DMS153 treated with DMSO at 0.1 percent for 48 hours (cell line): Measurements from ENCODE around the gene XPNPEP2.

ENCODE experiments used
- DNase-seq: peaks from one replicate; lab custom pipeline; 2025; ENCODE audit not compliant: unreplicated experiment; lab: John Stamatoyannopoulos, UW

Gene XPNPEP2

DNA sequence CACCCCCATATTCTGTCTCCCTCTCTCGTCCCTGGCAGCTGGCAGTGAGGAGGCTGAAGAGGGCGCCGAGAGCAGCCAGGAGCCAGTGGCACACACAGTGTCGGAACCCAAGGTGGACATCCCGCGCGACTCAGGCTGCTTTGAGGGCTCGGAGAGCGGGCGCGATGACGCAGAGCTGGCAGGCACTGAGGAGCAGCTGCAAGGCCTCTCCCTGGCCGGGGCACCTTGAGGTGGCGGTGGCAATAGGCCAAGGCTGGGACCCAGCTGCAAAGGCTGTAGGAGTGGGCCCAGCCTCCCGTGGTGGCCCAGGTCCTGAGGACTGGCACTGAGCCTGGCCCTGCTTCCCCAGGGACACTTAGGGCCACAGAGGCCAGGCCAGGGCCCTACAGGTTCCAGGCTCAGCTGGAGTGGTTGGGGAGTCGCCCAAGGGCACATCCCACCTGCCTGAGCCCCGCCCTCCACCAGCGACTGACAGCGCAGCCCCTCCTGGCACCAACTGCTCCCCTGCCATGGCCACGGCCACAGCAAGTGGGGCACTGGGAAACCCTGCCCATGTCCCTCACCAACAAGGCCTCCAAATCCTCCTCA lies 54.9 kb downstream of the XPNPEP2 start:
- DNase-seq = peak; percentile 2

DNA sequence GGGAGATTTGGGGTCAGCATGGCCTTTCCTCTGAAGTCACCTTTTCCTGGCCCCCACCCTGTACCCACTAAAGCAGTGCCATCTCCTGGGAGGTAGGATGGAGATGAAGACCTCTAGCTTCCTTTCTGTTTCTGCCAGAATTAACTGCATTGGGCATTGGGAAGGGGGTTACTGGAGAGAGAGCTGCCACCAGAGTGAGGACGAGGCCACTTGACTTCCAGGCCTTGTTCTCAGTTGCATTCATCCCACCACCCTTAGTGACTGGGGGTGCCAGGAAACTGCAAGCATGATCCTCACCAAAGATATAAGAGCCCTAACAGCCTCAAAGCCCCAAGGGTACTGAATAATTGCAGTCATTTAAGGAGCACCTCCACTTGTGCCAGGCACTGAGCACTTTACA lies 56.8 kb downstream of the XPNPEP2 start:
- DNase-seq = no peak

DNA sequence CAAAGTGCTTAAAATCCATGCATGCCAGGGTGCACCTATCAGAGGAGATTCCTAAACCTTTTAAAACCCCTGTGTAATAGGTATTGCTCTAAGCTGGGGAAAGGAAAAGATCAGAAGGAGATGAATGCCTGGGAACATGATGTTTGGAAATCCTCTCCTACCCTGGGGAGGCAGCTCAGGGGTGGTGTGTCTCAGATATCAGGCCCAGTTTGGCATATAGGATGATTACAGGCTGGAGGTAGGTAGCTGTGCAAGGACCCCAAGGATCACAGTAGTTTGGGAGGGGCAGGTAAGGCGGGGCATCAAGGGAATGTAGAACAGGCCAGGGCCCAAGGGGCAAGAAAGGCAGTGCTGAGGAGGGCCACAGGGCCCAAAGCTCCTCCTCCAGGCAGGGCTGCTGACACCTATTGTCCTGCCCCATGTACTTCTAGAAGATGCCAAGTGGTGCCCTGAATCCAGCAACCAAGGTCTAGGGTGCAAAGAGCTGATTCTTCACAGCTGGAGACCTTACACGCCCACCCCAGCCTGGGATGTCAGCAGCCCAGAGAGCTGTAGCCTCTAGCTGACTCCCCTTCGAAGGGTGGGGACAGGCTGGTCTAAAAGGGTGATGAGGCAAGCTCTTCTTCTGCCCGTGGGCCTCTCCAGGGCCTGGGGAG lies 58.6 kb downstream of the XPNPEP2 start:
- no peak for DNase-seq

DNA sequence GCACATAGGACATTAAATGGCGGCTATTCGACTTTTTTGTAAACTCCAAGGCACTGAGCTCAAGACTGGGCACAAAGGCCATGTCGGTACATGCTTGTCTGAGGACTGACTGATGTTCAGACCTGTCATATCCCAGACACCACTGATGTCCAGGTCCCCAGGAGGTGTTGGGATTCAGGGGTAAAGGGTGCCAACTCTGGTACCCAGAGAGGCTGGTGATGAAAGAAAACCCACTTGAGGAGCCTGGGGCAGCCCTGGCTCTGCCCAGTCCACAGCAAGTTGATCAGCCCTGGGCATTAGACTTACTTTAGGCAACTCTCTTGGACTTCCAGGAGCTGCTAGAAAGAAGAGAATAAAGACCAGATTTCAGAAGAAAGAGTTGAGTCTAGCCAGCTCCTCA lies 59.7 kb downstream of the XPNPEP2 start:
- DNase-seq = no peak

DNA sequence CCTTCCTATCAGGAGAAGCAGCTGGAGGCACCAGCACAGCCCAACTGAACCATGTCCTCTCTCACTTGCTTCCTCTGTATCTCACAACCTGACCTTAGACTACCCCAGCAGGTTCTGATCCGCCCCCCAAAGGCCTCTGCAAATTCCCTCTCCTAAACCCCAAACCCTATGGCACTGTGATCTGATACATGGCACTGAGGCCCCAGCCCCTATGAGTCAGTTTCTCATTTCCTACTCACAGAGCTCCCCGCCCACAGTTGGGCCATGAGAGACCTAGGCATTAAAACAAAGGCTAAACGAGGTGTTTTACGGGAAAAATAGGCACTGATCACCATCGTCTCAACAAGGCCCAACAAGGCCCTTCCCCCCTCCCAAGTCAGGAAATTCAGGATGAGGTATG lies 60.1 kb downstream of the XPNPEP2 start:
- DNase-seq = no peak

DNA sequence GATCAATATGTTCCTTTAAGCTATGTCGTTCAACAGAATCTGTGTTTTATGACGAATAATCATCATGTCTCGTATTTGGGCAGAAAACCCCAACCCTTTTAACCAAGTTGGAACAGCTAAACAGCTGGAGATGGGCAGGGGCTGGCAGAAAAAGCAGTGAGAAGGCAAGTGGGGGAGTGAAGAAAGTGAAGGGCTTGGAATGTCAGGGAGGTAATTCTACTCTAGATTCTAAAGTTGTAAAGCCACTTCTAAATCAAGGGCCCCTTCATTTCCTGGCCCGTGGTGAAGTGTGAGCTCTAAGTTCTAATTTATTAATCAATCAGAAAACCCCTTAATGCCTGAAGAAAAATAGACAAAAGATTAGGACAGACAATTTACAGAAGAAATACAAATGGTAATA lies 61.4 kb downstream of the XPNPEP2 start:
- no peak for DNase-seq

DNA sequence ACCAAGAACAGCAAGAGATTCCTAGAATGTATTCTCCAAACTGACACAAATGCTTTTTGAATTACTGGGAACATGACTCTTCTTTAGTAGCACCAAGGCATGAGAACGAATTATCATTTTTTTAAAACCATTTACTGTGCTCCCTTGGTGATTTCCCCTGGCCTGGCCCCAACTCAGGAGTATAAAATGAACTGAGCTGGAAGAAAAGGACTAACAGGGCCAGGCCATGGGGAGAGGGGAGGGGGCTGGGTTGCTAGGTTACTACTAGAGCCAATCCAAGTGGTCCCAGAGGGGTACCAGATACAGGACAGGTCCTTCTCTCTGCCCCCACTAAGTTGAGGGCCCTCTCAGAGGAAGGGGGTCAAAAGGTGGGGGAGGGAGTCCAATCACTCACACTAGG lies 64.1 kb downstream of the XPNPEP2 start:
- DNase-seq = no peak

DNA sequence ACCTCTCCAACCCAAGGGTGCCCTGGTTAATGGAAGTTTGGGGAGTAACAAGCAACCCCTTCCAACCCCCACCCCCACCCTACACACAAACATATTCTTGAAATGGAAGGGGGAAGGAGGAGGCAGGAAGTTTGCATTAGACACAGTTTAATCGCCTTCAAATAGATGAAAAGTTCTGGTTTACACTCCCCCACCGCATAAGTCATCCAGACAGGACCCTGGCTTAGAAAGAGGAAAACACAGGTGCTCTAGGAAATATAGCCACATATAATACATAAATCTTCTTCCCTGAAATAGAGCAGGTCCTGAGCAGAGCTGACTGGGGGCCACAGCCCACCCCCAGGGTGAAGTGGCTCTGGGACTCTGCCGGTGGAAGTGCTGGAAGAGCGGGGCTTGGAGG lies 66.0 kb downstream of the XPNPEP2 start:
- no peak for DNase-seq

DNA sequence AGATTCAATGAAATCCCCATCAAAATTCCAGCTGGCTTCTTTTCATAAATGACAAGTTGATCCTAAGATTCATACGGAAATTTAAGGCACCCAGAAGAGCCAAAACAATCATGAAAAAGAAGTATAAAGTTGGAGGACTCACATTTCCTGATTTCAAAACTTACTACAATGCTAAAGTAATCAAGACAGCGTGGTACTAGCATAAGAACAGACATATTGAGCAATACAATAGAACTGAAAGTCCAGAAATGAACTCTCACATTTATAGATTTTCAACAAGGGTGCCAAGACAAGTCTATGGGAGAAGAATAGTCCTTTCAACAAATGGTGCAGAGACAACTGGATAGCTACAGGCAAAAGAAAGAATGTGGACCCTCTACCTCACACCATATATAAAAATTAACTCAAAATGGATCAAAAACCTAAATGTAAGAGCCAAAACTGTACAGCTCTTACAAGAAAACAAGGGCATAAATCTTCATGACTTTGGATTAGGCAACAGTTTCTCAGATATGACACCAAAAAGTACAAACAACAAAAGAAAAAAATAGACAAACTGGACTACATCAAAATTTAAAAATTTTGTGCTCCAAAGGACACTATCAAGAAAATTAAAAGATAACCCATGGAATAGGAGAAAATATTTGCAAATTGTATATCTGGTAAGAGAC lies 69.5 kb downstream of the XPNPEP2 start:
- DNase-seq = no peak

DNA sequence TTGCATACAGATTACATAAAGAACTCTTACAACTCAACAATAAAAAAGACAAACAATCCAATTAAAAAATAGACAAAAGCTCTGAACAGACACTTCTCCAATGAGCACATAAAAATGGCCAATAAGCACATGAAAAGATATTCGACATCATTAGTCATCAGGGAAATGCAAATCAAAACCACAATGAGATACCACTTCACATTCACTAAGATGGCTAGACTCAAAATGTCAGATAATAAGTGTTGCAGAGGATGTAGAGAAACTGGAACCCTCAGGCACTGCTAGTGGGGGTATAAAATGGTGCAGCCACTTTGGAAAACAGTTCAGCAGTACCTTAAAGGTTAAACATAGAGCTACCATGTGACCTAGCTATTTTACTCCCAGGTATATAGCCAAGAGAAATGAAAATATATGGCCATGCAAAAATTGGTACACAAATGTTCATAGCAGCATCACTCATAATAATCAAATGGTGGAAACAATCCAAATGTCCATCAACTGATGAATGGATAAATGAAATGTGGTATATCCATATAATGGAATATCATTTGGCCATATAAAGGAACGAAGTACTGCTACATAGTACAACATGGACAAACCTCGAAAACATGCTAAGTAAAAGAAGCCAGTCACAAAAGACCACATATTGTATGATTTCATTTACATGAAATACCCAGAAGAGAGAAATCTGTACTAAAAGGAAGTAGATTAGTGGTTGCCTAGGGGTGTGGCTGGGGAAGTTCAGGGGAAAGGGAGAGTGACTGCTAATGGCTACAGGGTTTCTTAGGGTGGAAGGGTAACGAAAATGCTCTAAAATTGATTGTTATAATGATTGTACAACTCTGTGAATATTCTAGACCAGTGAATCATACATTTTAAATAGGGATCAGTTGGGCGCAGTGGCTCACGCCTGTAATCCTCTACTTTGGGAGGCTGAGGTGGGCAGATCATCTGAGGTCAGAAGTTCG lies 70.3 kb downstream of the XPNPEP2 start:
- DNase-seq = no peak

DNA sequence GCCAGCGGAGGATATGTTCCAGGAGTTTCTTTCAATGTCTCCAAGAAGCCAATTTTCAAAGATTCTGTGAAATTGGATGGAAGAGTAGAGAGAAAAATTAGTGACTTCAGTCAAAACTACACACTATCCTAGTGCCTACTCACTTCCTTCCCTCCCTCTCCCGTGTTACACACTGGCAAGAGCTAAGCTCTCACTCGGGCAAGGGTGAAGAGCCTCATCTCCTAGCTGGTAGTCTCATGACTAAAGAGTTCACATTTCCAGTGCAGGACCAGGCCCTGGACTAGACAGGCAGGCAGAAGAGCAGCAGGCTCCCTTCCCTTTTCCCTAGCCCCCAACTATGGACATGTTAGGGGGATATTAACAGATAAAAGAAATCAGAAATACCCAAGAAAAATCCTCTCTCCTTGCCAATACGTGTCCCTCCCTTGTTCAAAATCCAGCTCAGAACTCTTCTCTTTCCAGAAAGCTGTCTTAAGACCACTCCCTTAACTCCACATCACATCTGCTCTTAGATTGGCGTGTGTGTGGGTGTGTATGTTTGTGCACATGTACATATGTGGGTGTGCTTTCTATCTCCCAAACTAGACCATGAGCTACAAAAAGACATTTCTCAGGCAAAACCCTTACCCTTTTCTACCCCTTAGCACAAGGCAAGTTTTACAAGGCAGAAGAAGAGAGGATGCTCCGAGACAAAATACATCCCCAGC lies 75.0 kb downstream of the XPNPEP2 start:
- DNase-seq = no peak

DNA sequence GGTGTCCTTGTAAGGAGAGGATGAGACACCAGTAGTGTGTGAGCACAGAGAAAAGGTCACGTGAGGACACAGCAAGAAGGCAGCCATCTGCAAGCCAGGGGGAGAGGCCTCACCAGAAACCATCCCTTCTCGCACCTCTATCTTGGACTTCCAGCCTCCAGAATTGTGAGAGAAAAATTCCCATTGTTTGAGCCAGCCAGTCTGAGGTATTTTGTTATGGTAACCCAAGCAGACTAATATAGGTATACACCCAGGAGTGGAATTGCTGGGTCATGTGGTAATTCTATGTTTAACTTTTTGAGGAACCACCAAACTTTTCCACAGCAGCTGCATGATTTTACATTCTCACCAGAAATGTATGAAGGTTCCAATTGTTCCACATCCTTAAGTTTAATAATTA lies 79.3 kb downstream of the XPNPEP2 start:
- DNase-seq = no peak
